GM12878 (cell line): Measurements from ENCODE around the gene MRPL41. TPM values are rescaled to one million over a fixed set of nuclear protein-coding genes. Genes with fewer than 3 reads are reported as not detected.

Experiments used
- ATAC-seq: fragments of 200-7000 bp; cut with Tn5 transposase; 3 replicates; pipeline ENCODE4 v1.9.1; 2020; ENCODE audit warnings: mild to moderate bottlenecking, moderate library complexity
- BruUV-seq: library from RNA; stranded (reverse); fragments of 400-500 nt; replicated peaks from 2 replicates; lab custom pipeline; 2021; lab: Mats Ljungman, UMichigan
- CTCF ChIA-PET: fragments of 300-600 bp; sonication (Branson Sonifier 250); formaldehyde crosslinking; extraction: SDS; loops from one replicate; lab custom pipeline; 2021; ENCODE audit warnings: inconsistent platforms; lab: Yijun Ruan, JAX
- POLR2A ChIA-PET: fragments of 350-600 bp; formaldehyde crosslinking; extraction: SDS; loops from one replicate; lab custom pipeline; 2021; ENCODE audit warnings: inconsistent platforms; lab: Charles Lee
- RAD21 ChIA-PET: fragments of 300-600 bp; sonication (Branson Sonifier 250); formaldehyde crosslinking; loops from one replicate; lab custom pipeline; 2023; ENCODE audit warnings: antibody characterized with exemption; ENCODE audit not compliant: unreplicated experiment; lab: Charles Lee
- SMC1A ChIA-PET: fragments of 300-600 bp; sonication (Branson Sonifier 250); formaldehyde crosslinking; loops from one replicate; lab custom pipeline; 2023; ENCODE audit not compliant: unreplicated experiment, uncharacterized antibody; lab: Charles Lee
- DNase-seq: peaks from one replicate; pipeline ENCODE4 v3.0.0-alpha.2; 2011; ENCODE audit warnings: low read depth, low spot score
- FAIRE-seq: peaks from 3 replicates; lab custom pipeline; 2011; peaks lifted over from hg19 to GRCh38; lab: Jason Lieb, UNC
- H2AFZ ChIP-seq: 2 replicates; pipeline ENCODE4 v1.6.0; 2011; ENCODE audit warnings: low read depth, low read length, control low read depth; ENCODE audit not compliant: control insufficient read depth
- H3K27ac ChIP-seq: 2 replicates; pipeline ENCODE4 v1.5.1; 2011; ENCODE audit warnings: control low read depth; ENCODE audit not compliant: control insufficient read depth, insufficient read depth
- H3K27me3 ChIP-seq, 2 experiments: replicated peaks in 1 of 2; 2 replicates each; pipeline versions ENCODE4 v1.6.0 to v1.6.1; 2011; ENCODE audit warnings: low read length in 1 of 2; ENCODE audit not compliant: control insufficient read depth in 2 of 2, insufficient read depth in 2 of 2
- H3K36me3 ChIP-seq, 2 experiments: 2 replicates each; pipeline ENCODE4 v1.5.1; 2011; ENCODE audit warnings: low read length in 1 of 2; ENCODE audit not compliant: control insufficient read depth in 2 of 2, insufficient read depth in 2 of 2
- H3K4me1 ChIP-seq: 2 replicates; pipeline ENCODE4 v1.6.1; 2011; ENCODE audit warnings: mild to moderate bottlenecking, low read length, moderate library complexity, mixed read lengths; ENCODE audit not compliant: control insufficient read depth, insufficient read depth
- H3K4me2 ChIP-seq: 2 replicates; pipeline ENCODE4 v1.6.0; 2011; ENCODE audit warnings: control low read depth; ENCODE audit not compliant: control insufficient read depth, insufficient read depth
- H3K4me3 ChIP-seq: fragments of 200-600 bp; sonication (generic); 2 replicates; pipeline ENCODE4 v1.5.1; 2016
- H3K79me2 ChIP-seq: 2 replicates; pipeline ENCODE4 v1.6.0; 2011; ENCODE audit warnings: low read length; ENCODE audit not compliant: control insufficient read depth, insufficient read depth
- H3K9ac ChIP-seq: 2 replicates; pipeline ENCODE4 v1.8.0; 2011; ENCODE audit warnings: low read length, control low read depth, mixed read lengths; ENCODE audit not compliant: control insufficient read depth, insufficient read depth
- H3K9me3 ChIP-seq: replicated peaks from 3 replicates; pipeline ENCODE4 v1.5.1; 2011; ENCODE audit warnings: mild to moderate bottlenecking, low read length; ENCODE audit not compliant: control insufficient read depth, insufficient read depth
- H4K20me1 ChIP-seq: 2 replicates; pipeline ENCODE4 v1.6.0; 2011; ENCODE audit not compliant: control insufficient read depth, insufficient read depth
- BACH1 ChIP-seq: fragments of 450-650 bp; IDR thresholded peaks from 2 replicates; pipeline ENCODE4 v1.6.1; 2017; ENCODE audit warnings: mild to moderate bottlenecking, borderline replicate concordance
- BCL11A ChIP-seq: IDR thresholded peaks from 2 replicates; pipeline ENCODE4 v1.6.1; 2011; ENCODE audit warnings: low read depth, low read length
- BHLHE40 ChIP-seq, 2 experiments: fragments of 450-650 bp in 1 of 2; IDR thresholded peaks; 2 replicates each; pipeline ENCODE4 v1.6.1; 2011 to 2017; ENCODE audit warnings: low read depth in 2 of 2, borderline replicate concordance in 1 of 2, improper control_type of control experiment in 1 of 2, low read length in 1 of 2, mild to moderate bottlenecking in 1 of 2
- BMI1 ChIP-seq: fragments of 450-650 bp; IDR thresholded peaks from 2 replicates; pipeline ENCODE4 v1.6.1; 2016; ENCODE audit warnings: mild to moderate bottlenecking, moderate library complexity, borderline replicate concordance
- DPF2 ChIP-seq: fragments of 450-650 bp; IDR thresholded peaks from 2 replicates; pipeline ENCODE4 v1.6.1; 2017; ENCODE audit warnings: mild to moderate bottlenecking
- GABPA ChIP-seq: IDR thresholded peaks from 2 replicates; pipeline ENCODE4 v1.6.1; 2014; ENCODE audit warnings: antibody characterized with exemption, low read depth, mild to moderate bottlenecking, inconsistent platforms
- GATAD2B ChIP-seq: fragments of 450-650 bp; conservative IDR thresholded peaks from 2 replicates; pipeline ENCODE4 v1.6.1; 2017; ENCODE audit warnings: low read depth, mild to moderate bottlenecking, moderate library complexity
- IKZF1 ChIP-seq: fragments of 450-650 bp; conservative IDR thresholded peaks from 2 replicates; pipeline ENCODE4 v1.6.1; 2017; ENCODE audit warnings: antibody characterized with exemption, mild to moderate bottlenecking
- IKZF2 ChIP-seq, 2 experiments: fragments of 450-650 bp; IDR thresholded peaks; 2 replicates each; pipeline ENCODE4 v1.6.1; 2017; ENCODE audit warnings: mild to moderate bottlenecking in 2 of 2, moderate library complexity in 2 of 2
- LARP7 ChIP-seq: fragments of 450-650 bp; IDR thresholded peaks from 2 replicates; pipeline ENCODE4 v1.6.1; 2017; ENCODE audit warnings: mild to moderate bottlenecking
- MTA2 ChIP-seq: fragments of 450-650 bp; IDR thresholded peaks from 2 replicates; pipeline ENCODE4 v1.6.1; 2016; ENCODE audit warnings: low read depth, mild to moderate bottlenecking, moderate library complexity
- NR2F1 ChIP-seq: fragments of 450-650 bp; conservative IDR thresholded peaks from 2 replicates; pipeline ENCODE4 v1.6.1; 2017; ENCODE audit warnings: mild to moderate bottlenecking
- RCOR1 ChIP-seq: conservative IDR thresholded peaks from 2 replicates; pipeline ENCODE4 v1.6.1; 2012; ENCODE audit warnings: low read depth, low read length, improper control_type of control experiment
- SIN3A ChIP-seq: IDR thresholded peaks from 2 replicates; pipeline ENCODE4 v1.6.1; 2012; ENCODE audit warnings: low read depth, low read length, improper control_type of control experiment
- SMARCA5 ChIP-seq: fragments of 450-650 bp; IDR thresholded peaks from 2 replicates; pipeline ENCODE4 v1.6.1; 2017; ENCODE audit warnings: mild to moderate bottlenecking
- TCF7 ChIP-seq: IDR thresholded peaks from 2 replicates; pipeline ENCODE4 v1.6.1; 2014; ENCODE audit warnings: antibody characterized with exemption, borderline replicate concordance
- ZNF207 ChIP-seq: fragments of 450-650 bp; IDR thresholded peaks from 2 replicates; pipeline ENCODE4 v1.6.1; 2014; ENCODE audit warnings: antibody characterized with exemption, mild to moderate bottlenecking, borderline replicate concordance
- WGBS: methylation state at CpG from one replicate; pipeline ENCODE4 v1.1.6; 2016; ENCODE audit warnings: low lambda C conversion rate; ENCODE audit not compliant: insufficient replicate concordance, insufficient coverage; ENCODE audit errors: missing lambda C conversion rate; 5-methylcytosine and 5-hydroxymethylcytosine counted together
- in situ Hi-C: fragments of 300-500 bp; cut with MboI; formaldehyde crosslinking; loops from 9 replicates; pipeline ENCODE4 v1.14.3; 2018; ENCODE audit warnings: mixed read lengths
- intact Hi-C: fragments of 100-400 bp; cut with micrococcal nuclease; formaldehyde crosslinking; loops from one replicate; pipeline ENCODE4 v1.14.2; 2022; ENCODE audit not compliant: unreplicated experiment
- polyA plus RNA-seq, 11 experiments: library from polyadenylated mRNA; depleted of rRNA in 4 of 11; unstranded in 6 of 11; stranded (reverse) in 5 of 11; fragments of >200 nt; fragmentation: Nextera tagmentation in 4 of 11; fragmentation: Illumina TruSeq in 1 of 11; extraction: Ambion mirVana in 4 of 11; extraction: Trizol in 1 of 11; gene quantifications; 1 replicate in 1 of 11; 2 replicates in 10 of 11; pipeline versions ENCODE4 v1.2.1 to v1.2.3, GENCODE V29; 2011 to 2016; ENCODE audit warnings: inconsistent platforms in 2 of 11, missing spikeins in 2 of 11, low read depth in 1 of 11
- total RNA-seq, 4 experiments: library from RNA; depleted of rRNA in 3 of 4; stranded (reverse); fragments of >200 nt in 3 of 4; fragmentation: Illumina TruSeq in 1 of 4; extraction: Trizol in 1 of 4; gene quantifications; 2 replicates each; pipeline versions ENCODE4 v1.2.1 to v1.2.3, GENCODE V29; 2013 to 2021
- TF ChIP-seq, protein P1 (sequence below): IDR thresholded peaks from 2 replicates; pipeline ENCODE4 v1.6.1; 2012; ENCODE audit warnings: low read depth, low read length, improper control_type of control experiment
- TF ChIP-seq, protein P2 (sequence below): fragments of 450-650 bp; IDR thresholded peaks from 2 replicates; pipeline ENCODE4 v1.6.1; 2017; ENCODE audit warnings: mild to moderate bottlenecking, low read depth, inconsistent platforms; ENCODE audit not compliant: poor library complexity, severe bottlenecking
- TF ChIP-seq, protein P3 (sequence below): IDR thresholded peaks from 2 replicates; pipeline ENCODE4 v1.6.1; 2011; ENCODE audit warnings: mild to moderate bottlenecking, low read depth, low read length, moderate library complexity; ENCODE audit not compliant: insufficient replicate concordance

Gene MRPL41
- total and polyA plus RNA-seq, 10 of the 15 experiments (the other 5 are each of a cell fraction or from before 2014, with no cell fraction given): 1.3 to 116 (median 40.1) TPM

DNA sequence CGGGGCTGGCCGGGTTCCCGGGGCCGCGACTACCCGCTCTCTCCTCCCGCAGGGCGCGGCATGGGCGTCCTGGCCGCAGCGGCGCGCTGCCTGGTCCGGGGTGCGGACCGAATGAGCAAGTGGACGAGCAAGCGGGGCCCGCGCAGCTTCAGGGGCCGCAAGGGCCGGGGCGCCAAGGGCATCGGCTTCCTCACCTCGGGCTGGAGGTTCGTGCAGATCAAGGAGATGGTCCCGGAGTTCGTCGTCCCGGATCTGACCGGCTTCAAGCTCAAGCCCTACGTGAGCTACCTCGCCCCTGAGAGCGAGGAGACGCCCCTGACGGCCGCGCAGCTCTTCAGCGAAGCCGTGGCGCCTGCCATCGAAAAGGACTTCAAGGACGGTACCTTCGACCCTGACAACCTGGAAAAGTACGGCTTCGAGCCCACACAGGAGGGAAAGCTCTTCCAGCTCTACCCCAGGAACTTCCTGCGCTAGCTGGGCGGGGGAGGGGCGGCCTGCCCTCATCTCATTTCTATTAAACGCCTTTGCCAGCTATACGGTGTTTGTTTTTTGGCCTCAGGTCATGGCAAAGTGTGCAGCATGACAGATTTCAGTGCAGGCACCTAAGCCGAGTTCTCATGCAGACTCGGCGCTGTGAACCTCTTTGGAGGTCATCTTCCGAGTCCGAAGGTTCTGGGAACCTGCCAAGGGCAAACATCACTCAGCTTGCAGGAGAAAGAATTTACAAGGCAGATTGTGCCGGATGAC lies 516 bp downstream of the MRPL41 start:
- H3K4me1 ChIP-seq: peaks cover 14% of the 10 kb centered on the region
- ATAC-seq: peak; percentile 59
- H3K36me3 ChIP-seq: peaks cover 7 to 15% of the 10 kb centered on the region in 2 experiments
- peak; percentile 47 for FAIRE-seq
- CTCF ChIA-PET: interaction anchor here (0.8 to 1.2 kb wide), 4 partner anchors 17 to 121 kb away, joined by 3 to 5 read pairs (median 4); partner anchors contain the start of gene DPH7
- peak overlapping the region; percentile 51 for H2AFZ ChIP-seq
- DNase-seq: no peak
- no peaks in the 10 kb centered on the region for H3K9me3 ChIP-seq
- RAD21 ChIA-PET: interaction anchor here (1.3 to 1.8 kb wide), 3 partner anchors 17 to 38 kb away, joined by 4 to 5 read pairs (median 4); partner anchors contain the start of gene ZMYND19
- POLR2A ChIA-PET: interaction anchor here (0.6 to 1.7 kb wide), 7 partner anchors 11 to 461 kb away, joined by 3 to 9 read pairs (median 5); partner anchors contain the start of gene ZMYND19
- H3K27me3 ChIP-seq: no peaks in the 10 kb centered on the region
- in situ Hi-C loops: no loop called here
- H3K27ac ChIP-seq: peak overlapping the region; percentile 58
- peak overlapping the region; percentile 88 for H3K9ac ChIP-seq
- BruUV-seq: TSS peak; percentile 99
- H3K4me2 ChIP-seq: peak overlapping the region; percentile 100
- H3K79me2 ChIP-seq: peaks cover 11% of the 10 kb centered on the region
- H4K20me1 ChIP-seq: no peaks in the 10 kb centered on the region
- SMC1A ChIA-PET: interaction anchor here (0.9 to 1.0 kb wide), 2 partner anchors 24 to 68 kb away, joined by 3 to 4 read pairs; no protein-coding TSS in a partner anchor
- H3K4me3 ChIP-seq: peak overlapping the region; percentile 69
- WGBS: 10% methylated on average over 58 of the region's 58 CpGs
- intact Hi-C loops: no loop called here
- TF ChIP-seq RCOR1: no peak
- TF ChIP-seq GABPA: no peak
- TF ChIP-seq, protein P1, sequence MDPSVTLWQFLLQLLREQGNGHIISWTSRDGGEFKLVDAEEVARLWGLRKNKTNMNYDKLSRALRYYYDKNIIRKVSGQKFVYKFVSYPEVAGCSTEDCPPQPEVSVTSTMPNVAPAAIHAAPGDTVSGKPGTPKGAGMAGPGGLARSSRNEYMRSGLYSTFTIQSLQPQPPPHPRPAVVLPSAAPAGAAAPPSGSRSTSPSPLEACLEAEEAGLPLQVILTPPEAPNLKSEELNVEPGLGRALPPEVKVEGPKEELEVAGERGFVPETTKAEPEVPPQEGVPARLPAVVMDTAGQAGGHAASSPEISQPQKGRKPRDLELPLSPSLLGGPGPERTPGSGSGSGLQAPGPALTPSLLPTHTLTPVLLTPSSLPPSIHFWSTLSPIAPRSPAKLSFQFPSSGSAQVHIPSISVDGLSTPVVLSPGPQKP: no peak
- TF ChIP-seq, protein P2, sequence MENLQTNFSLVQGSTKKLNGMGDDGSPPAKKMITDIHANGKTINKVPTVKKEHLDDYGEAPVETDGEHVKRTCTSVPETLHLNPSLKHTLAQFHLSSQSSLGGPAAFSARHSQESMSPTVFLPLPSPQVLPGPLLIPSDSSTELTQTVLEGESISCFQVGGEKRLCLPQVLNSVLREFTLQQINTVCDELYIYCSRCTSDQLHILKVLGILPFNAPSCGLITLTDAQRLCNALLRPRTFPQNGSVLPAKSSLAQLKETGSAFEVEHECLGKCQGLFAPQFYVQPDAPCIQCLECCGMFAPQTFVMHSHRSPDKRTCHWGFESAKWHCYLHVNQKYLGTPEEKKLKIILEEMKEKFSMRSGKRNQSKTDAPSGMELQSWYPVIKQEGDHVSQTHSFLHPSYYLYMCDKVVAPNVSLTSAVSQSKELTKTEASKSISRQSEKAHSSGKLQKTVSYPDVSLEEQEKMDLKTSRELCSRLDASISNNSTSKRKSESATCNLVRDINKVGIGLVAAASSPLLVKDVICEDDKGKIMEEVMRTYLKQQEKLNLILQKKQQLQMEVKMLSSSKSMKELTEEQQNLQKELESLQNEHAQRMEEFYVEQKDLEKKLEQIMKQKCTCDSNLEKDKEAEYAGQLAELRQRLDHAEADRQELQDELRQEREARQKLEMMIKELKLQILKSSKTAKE: no peak
- TF ChIP-seq TCF7: no peak
- TF ChIP-seq IKZF1: peak; percentile 16; the same call in 1 of the 2 replicates
- peak; percentile 81; the same call in 1 of the 2 replicates for TF ChIP-seq LARP7
- TF ChIP-seq, protein P3, sequence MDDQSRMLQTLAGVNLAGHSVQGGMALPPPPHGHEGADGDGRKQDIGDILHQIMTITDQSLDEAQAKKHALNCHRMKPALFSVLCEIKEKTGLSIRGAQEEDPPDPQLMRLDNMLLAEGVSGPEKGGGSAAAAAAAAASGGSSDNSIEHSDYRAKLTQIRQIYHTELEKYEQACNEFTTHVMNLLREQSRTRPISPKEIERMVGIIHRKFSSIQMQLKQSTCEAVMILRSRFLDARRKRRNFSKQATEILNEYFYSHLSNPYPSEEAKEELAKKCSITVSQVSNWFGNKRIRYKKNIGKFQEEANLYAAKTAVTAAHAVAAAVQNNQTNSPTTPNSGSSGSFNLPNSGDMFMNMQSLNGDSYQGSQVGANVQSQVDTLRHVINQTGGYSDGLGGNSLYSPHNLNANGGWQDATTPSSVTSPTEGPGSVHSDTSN: no peak
- no peak for TF ChIP-seq IKZF2 (IDR thresholded peaks at IDR 0.05)
- TF ChIP-seq SMARCA5: peak; percentile 51; the same call in 1 of the 2 replicates
- TF ChIP-seq BACH1: peak; percentile 72; the same call in 1 of the 2 replicates
- peak; percentile 25; the same call in 1 of the 2 replicates for TF ChIP-seq DPF2
- TF ChIP-seq SIN3A: no peak
- TF ChIP-seq BMI1: no peak
- TF ChIP-seq BCL11A: no peak
- TF ChIP-seq ZNF207: 0 out of 2 replicates have a peak, but pooled peaks have one; percentile 46
- 0 out of 4 replicates have a peak, but pooled peaks of 1 of the 2 experiments have one; percentile 11 for TF ChIP-seq BHLHE40 (IDR thresholded peaks at IDR 0.05; ENCODE audit: borderline replicate concordance in 1 of 2, low read depth in 2 of 2, low read length in 1 of 2)
- TF ChIP-seq GATAD2B: peak; percentile 21; the same call in 1 of the 2 replicates
- no peak for TF ChIP-seq MTA2
- peak; percentile 52; the same call in 1 of the 2 replicates for TF ChIP-seq NR2F1
